HG03108 (cell line): ENCODE results near the gene STOX2.

ENCODE experiments used
- ATAC-seq: cut with Tn5 transposase; IDR thresholded peaks from one replicate; pipeline ENCODE4 v1.9.1; 2021; ENCODE audit warnings: moderate library complexity; ENCODE audit not compliant: unreplicated experiment

STOX2 gene

GRCh38 chr4:184066584-184067300 lies 161.6 kb downstream of the STOX2 start:
- ATAC-seq: no peak

- no peak for ATAC-seq
These were observed 162.9 kb downstream of the STOX2 start for GRCh38 chr4:184067931-184068554.
